ENCODE data around the gene PUM2. TPM values are rescaled to one million over a fixed set of nuclear protein-coding genes. Genes with fewer than 3 reads are reported as not detected.

PUM2 gene
- total RNA-seq, 5 donors from 2014 or later (not counting 1 experiment from before 2014, with no cell fraction given), result 128 to 154 (median 138) TPM

- peaks cover 0 to 21% of the 10 kb centered on the region in 2 experiments for H3K4me1 ChIP-seq (ENCODE audit: control insufficient read depth in 1 of 2, extremely low read depth in 1 of 2, insufficient read depth in 2 of 2, low read length in 2 of 2)
- no peak for DNase-seq
- ATAC-seq (replicated peaks in 1 of 4), result no peak
- Mint-ChIP-seq H3K27ac (no peak overlapping the region), H3K27me3 (peaks cover 42 to 62% of the 10 kb centered on the region in 2 donors), H3K36me3 (no peaks in the 10 kb centered on the region), H3K9me3 (no peaks in the 10 kb centered on the region), H3K4me1 (peaks cover 0 to 12% (median 10%) of the 10 kb centered on the region in 3 donors), H3K4me3 (peak overlapping the region; percentile 13 to 56 (median 53))
- no peaks in the 10 kb centered on the region for H3K9me3 ChIP-seq
- WGBS (ENCODE audit: insufficient coverage), result 55% methylated on average over 15 of the region's 21 CpGs
- ChIA-PET CTCF (no interaction called here), POLR2A (no interaction called here)
- no peak overlapping the region for H3K4me3 ChIP-seq (ENCODE audit: control insufficient read depth in 1 of 2, extremely low read depth in 1 of 2, low read length in 1 of 2)
- no peak overlapping the region for H3K27ac ChIP-seq (ENCODE audit: low read length)
- H3K36me3 ChIP-seq (ENCODE audit: control insufficient read depth in 2 of 2, extremely low read depth in 1 of 2, insufficient read depth in 1 of 2, low read length in 1 of 2), result no peaks in the 10 kb centered on the region
- peaks cover 9 to 73% of the 10 kb centered on the region in 2 experiments for H3K27me3 ChIP-seq (replicated peaks in 1 of 2; ENCODE audit: control insufficient read depth in 2 of 2, extremely low read depth in 1 of 2, insufficient read depth in 2 of 2, low read length in 1 of 2)
Measured at GRCh38 chr2:20222769-20223406, 127.8 kb downstream of the PUM2 start.

GRCh38 chr2:20222014-20222768 is 128.5 kb downstream of the PUM2 start:
- ChIA-PET CTCF (interaction anchor here in 1 of 2 donors (0.8 kb wide), 1 partner anchor 8 kb away, joined by 3 read pairs; no protein-coding TSS in a partner anchor), POLR2A (no interaction called here)
- ATAC-seq (replicated peaks in 1 of 4) (no peak), DNase-seq (no peak)
- Histone ChIP-seq H3K27me3 (replicated peaks in 1 of 2; ENCODE audit: control insufficient read depth in 2 of 2, extremely low read depth in 1 of 2, insufficient read depth in 2 of 2, low read length in 1 of 2) (peaks cover 6 to 77% of the 10 kb centered on the region in 2 experiments), H3K9me3 (no peaks in the 10 kb centered on the region), H3K36me3 (ENCODE audit: control insufficient read depth in 2 of 2, extremely low read depth in 1 of 2, insufficient read depth in 1 of 2, low read length in 1 of 2) (no peaks in the 10 kb centered on the region), H3K4me1 (ENCODE audit: control insufficient read depth in 1 of 2, extremely low read depth in 1 of 2, insufficient read depth in 2 of 2, low read length in 2 of 2) (peaks cover 0 to 21% of the 10 kb centered on the region in 2 experiments), H3K27ac (ENCODE audit: low read length) (no peak overlapping the region), H3K4me3 (ENCODE audit: control insufficient read depth in 1 of 2, extremely low read depth in 1 of 2, low read length in 1 of 2) (no peak overlapping the region)
- peak overlapping the region in 2 of 3 donors; percentile 13 to 53 for H3K4me3 Mint-ChIP-seq
- H3K27me3 Mint-ChIP-seq, result peaks cover 35 to 56% of the 10 kb centered on the region in 2 donors
- H3K9me3 Mint-ChIP-seq, result no peaks in the 10 kb centered on the region
- peaks cover 0 to 12% (median 10%) of the 10 kb centered on the region in 3 donors for H3K4me1 Mint-ChIP-seq
- no peaks in the 10 kb centered on the region for H3K36me3 Mint-ChIP-seq
- H3K27ac Mint-ChIP-seq, result peak overlapping the region in 1 of 2 donors; percentile 17
- 80% methylated on average over 1 of the region's 1 CpG for WGBS (ENCODE audit: insufficient coverage)

- H3K9me3 Mint-ChIP-seq, result no peaks in the 10 kb centered on the region
- DNase-seq (no peak), ATAC-seq (replicated peaks in 1 of 4) (no peak)
- H3K27me3 Mint-ChIP-seq, result peaks cover 34 to 52% of the 10 kb centered on the region in 2 donors
- Histone ChIP-seq H3K36me3 (ENCODE audit: control insufficient read depth in 2 of 2, extremely low read depth in 1 of 2, insufficient read depth in 1 of 2, low read length in 1 of 2) (no peaks in the 10 kb centered on the region), H3K9me3 (no peaks in the 10 kb centered on the region), H3K4me1 (ENCODE audit: control insufficient read depth in 1 of 2, extremely low read depth in 1 of 2, insufficient read depth in 2 of 2, low read length in 2 of 2) (peaks cover 0 to 21% of the 10 kb centered on the region in 2 experiments), H3K27ac (ENCODE audit: low read length) (no peak overlapping the region), H3K4me3 (ENCODE audit: control insufficient read depth in 1 of 2, extremely low read depth in 1 of 2, low read length in 1 of 2) (no peak overlapping the region), H3K27me3 (replicated peaks in 1 of 2; ENCODE audit: control insufficient read depth in 2 of 2, extremely low read depth in 1 of 2, insufficient read depth in 2 of 2, low read length in 1 of 2) (peaks cover 6 to 80% of the 10 kb centered on the region in 2 experiments)
- no CpG with 5 or more reads among the region's 3 CpGs for WGBS (ENCODE audit: insufficient coverage)
- H3K27ac Mint-ChIP-seq, result no peak overlapping the region
- ChIA-PET POLR2A (no interaction called here), CTCF (interaction anchor here in 1 of 2 donors (0.8 kb wide), 1 partner anchor 9 kb away, joined by 3 read pairs; no protein-coding TSS in a partner anchor)
- no peaks in the 10 kb centered on the region for H3K36me3 Mint-ChIP-seq
- peaks cover 0 to 12% (median 10%) of the 10 kb centered on the region in 3 donors for H3K4me1 Mint-ChIP-seq
- peak overlapping the region in 1 of 3 donors; percentile 13 for H3K4me3 Mint-ChIP-seq
Measured at GRCh38 chr2:20221555-20221973, 129.1 kb downstream of the PUM2 start.

- no peaks in the 10 kb centered on the region for H3K9me3 ChIP-seq
- no peaks in the 10 kb centered on the region for H3K36me3 ChIP-seq (ENCODE audit: control insufficient read depth in 2 of 2, extremely low read depth in 1 of 2, insufficient read depth in 1 of 2, low read length in 1 of 2)
- ATAC-seq (replicated peaks in 1 of 4) (no peak), DNase-seq (no peak)
- peaks cover 6 to 76% of the 10 kb centered on the region in 2 experiments for H3K27me3 ChIP-seq (replicated peaks in 1 of 2; ENCODE audit: control insufficient read depth in 2 of 2, extremely low read depth in 1 of 2, insufficient read depth in 2 of 2, low read length in 1 of 2)
- Mint-ChIP-seq H3K4me3 (no peak overlapping the region), H3K36me3 (no peaks in the 10 kb centered on the region), H3K27me3 (peaks cover 34 to 46% of the 10 kb centered on the region in 2 donors), H3K9me3 (no peaks in the 10 kb centered on the region), H3K27ac (no peak overlapping the region), H3K4me1 (peaks cover 0 to 12% (median 10%) of the 10 kb centered on the region in 3 donors)
- no peak overlapping the region for H3K27ac ChIP-seq (ENCODE audit: low read length)
- ChIA-PET CTCF (no interaction called here), POLR2A (no interaction called here)
- H3K4me1 ChIP-seq (ENCODE audit: control insufficient read depth in 1 of 2, extremely low read depth in 1 of 2, insufficient read depth in 2 of 2, low read length in 2 of 2), result peaks cover 0 to 21% of the 10 kb centered on the region in 2 experiments
- no CpG with 5 or more reads among the region's 3 CpGs for WGBS (ENCODE audit: insufficient coverage)
- H3K4me3 ChIP-seq (ENCODE audit: control insufficient read depth in 1 of 2, extremely low read depth in 1 of 2, low read length in 1 of 2), result no peak overlapping the region
Measured at GRCh38 chr2:20220806-20221554, 129.7 kb downstream of the PUM2 start.

GRCh38 chr2:20219763-20220380 is 130.8 kb downstream of the PUM2 start:
- Histone ChIP-seq H3K36me3 (ENCODE audit: control insufficient read depth in 2 of 2, extremely low read depth in 1 of 2, insufficient read depth in 1 of 2, low read length in 1 of 2) (no peaks in the 10 kb centered on the region), H3K27me3 (replicated peaks in 1 of 2; ENCODE audit: control insufficient read depth in 2 of 2, extremely low read depth in 1 of 2, insufficient read depth in 2 of 2, low read length in 1 of 2) (peaks cover 6 to 65% of the 10 kb centered on the region in 2 experiments), H3K27ac (ENCODE audit: low read length) (no peak overlapping the region), H3K9me3 (no peaks in the 10 kb centered on the region), H3K4me1 (ENCODE audit: control insufficient read depth in 1 of 2, extremely low read depth in 1 of 2, insufficient read depth in 2 of 2, low read length in 2 of 2) (peaks cover 0 to 12% of the 10 kb centered on the region in 2 experiments), H3K4me3 (ENCODE audit: control insufficient read depth in 1 of 2, extremely low read depth in 1 of 2, low read length in 1 of 2) (no peak overlapping the region)
- H3K4me1 Mint-ChIP-seq, result peaks cover 0 to 8% (median 6%) of the 10 kb centered on the region in 3 donors
- ATAC-seq (replicated peaks in 1 of 4) (no peak), DNase-seq (no peak)
- no peak overlapping the region for H3K4me3 Mint-ChIP-seq
- H3K9me3 Mint-ChIP-seq, result no peaks in the 10 kb centered on the region
- whole genome bisulfite sequencing (ENCODE audit: insufficient coverage), result 80% methylated on average over 8 of the region's 13 CpGs
- peaks cover 30 to 39% of the 10 kb centered on the region in 2 donors for H3K27me3 Mint-ChIP-seq
- ChIA-PET POLR2A (no interaction called here), CTCF (no interaction called here)
- H3K27ac Mint-ChIP-seq, result no peak overlapping the region
- no peaks in the 10 kb centered on the region for H3K36me3 Mint-ChIP-seq
